Stimulated activated CD4-positive, alpha-beta T cell treated with anti-CD3 and anti-CD28 coated beads, Interleukin-4, amount 100 ng/mL, for 4 hours (primary cell): Measurements from ENCODE around the gene E2F2.
A peak's percentile ranks its signal among the peaks of the same experiment; 100 is the strongest.

ENCODE experiments used
- DNase-seq, 2 experiments: peaks; one replicate each; pipeline ENCODE4 v3.0.0-alpha.2; 2020

The E2F2 gene

DNA sequence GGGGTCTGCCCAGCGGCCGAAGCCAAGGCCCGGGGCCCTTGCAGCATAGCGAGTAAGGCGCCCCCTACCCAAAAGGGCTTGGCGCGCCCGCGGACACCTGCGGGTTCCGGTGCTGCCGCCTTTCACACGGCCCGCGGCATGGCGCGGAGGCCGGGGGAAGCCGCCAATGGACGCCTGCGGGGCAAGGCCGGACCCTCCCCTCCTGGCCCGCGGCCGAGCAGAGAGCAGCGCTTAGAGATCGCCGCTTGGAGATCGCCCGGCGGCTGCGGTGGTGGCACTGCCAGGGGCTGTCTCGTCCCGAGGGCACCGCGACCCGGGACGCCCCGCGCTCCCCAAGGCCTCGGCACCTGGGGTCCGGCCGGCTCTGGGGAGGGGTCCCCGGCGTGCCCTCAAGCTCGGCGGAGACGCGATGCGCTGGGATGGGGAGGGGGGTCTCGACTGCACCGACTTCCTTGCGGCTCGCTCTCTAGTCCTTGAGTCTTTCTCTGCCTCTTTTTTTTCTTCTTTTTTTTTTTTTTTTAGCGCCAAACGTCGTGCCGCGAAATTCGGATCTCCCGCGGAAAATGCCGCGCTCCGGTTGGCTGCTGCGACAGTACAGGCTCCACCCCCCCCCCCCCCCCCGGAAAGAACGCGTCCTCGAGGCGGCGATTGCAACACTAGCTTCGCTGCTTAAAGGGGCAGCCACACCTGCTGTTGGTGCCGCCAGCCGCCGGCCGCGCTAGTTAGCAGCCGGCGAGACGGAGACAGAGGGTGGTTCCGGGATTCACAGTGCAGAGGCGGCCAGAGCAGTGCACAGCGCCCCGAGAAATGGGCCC is at the start of gene E2F2:
Gene E2F2 (minus strand): TSS at position 487 of the 815 bp plus-strand sequence. CDS start 440 bp downstream, at position 47.
- DNase-seq = peak; percentile 71 to 73

GRCh38 chr1:23578997-23579363 is 47.9 kb upstream of the E2F2 start:
- DNase-seq = no peak

- DNase-seq = no peak
Measured at GRCh38 chr1:23578311-23578996, 47.4 kb upstream of the E2F2 start.

- peak in 1 of 2 experiments; percentile 37 for DNase-seq
Measured at GRCh38 chr1:23577056-23578004, 46.3 kb upstream of the E2F2 start.

- no peak for DNase-seq
Measured at GRCh38 chr1:23576338-23577055, 45.5 kb upstream of the E2F2 start.

- DNase-seq = no peak
Measured at GRCh38 chr1:23575226-23575810, 44.3 kb upstream of the E2F2 start.

DNA sequence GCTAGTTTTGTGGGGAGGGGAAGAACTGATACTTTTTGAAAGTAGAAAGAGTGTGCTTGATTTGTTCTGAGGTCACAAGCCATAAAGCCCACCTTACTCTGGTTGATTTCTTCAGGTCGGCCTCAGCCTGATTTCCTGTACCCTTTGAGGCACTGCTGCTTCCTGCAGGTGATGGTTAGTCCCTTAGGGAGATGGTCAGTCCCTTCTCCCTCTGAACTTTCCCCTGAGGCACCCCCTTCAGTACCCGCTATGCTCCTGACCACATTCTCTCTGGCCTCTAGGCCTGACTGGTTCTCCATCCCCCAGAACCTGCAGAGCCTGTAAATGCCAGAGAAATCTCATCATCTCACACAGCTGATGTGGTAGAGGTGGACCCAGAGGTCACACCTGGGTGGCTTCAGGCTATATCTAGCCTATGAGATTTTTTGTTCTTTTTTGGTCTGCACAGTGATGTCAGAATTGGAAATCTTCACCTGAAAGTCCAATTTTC is 43.3 kb upstream of the E2F2 start:
- no peak for DNase-seq

- no peak for DNase-seq
Measured at GRCh38 chr1:23573574-23574182, 42.6 kb upstream of the E2F2 start.

DNA sequence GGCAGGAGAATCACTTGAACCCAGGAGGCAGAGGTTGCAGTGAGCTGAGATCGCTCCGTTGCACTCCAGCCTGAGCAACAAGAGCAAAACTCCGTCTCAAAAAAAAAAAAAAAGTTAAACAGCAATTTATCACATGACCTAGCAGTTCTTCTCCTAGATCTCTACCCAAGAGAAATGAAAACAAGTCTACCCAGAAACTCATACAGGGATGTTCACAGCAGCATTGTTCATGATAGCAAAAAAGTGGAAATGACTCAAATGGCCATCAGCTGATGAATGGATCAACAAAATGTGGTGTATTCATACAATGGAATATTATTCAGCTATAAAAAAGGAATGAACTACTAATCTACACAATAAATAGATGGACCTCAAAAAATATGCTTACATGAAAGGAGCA is 40.4 kb upstream of the E2F2 start:
- no peak for DNase-seq

GRCh38 chr1:23570001-23570691 is 39.1 kb upstream of the E2F2 start:
- no peak for DNase-seq

GRCh38 chr1:23568608-23569383 is 37.8 kb upstream of the E2F2 start:
- no peak for DNase-seq

DNA sequence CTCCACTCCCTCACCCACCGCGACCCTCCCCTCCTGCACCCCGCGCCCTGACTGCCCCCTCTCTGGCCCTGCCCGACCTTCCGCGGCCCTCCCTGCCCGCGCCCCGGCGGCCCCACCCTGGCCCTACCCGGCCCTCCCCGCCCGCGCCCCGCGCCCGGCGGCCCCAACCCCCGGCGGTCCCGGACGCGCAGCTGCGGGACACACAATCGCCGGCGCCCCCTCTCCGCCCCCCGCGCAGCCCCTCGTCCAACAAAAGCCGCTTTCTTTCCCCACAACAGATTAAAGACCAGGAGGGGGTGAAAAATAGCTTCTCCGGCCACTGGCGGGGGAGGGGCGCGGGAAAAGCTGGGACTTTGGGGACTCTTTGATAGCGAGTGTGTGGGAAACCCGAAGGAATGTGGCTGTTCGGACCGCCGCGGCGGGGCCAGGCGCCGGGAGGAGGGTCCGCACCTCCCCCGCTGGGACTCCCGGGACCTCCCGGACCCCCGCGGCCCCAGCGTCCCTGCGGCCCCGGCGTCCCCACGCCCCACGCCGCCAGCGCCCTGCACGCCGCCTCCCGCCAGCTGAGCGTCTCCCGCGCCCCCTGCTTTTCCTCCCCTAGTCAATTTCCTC is 37.1 kb upstream of the E2F2 start:
- DNase-seq = no peak

DNA sequence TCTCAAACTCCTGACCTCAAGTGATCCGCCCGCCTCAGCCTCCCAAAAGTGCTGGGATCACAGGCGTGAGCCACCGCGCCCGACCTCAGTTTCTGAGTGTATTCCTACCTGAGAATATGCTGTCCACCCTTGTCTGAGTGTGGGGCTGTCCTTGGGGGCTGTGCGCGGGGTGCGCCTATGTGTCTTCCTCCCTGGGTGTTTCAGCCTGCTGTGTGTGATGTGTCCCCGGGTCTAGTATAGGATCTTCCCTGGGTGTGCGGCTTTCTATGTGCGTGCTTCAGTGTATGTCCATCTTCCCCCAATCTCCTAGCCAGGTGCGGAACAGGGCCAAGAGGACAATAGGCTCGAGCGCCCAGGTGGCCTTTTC is 36.6 kb upstream of the E2F2 start:
- no peak for DNase-seq

DNA sequence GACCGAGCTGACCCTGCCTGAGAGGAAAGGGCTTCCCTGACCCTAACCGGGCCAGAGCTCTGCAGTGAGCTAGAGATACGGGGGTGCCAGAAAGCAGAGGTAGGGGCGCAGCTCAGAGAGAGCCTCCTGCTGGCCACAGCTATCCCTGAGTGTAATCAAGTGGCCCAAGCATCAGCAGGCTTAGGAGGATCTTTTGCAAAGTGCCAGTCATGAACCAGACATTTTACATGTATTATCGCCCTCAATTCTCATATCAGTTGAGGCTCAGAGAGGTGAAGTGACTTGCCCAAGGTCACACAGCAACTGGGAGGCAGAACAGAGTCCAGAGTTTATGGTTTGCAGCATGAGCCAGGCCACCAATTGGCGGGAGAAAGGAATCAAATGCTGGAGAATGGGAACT is 35.3 kb upstream of the E2F2 start:
- no peak for DNase-seq

DNA sequence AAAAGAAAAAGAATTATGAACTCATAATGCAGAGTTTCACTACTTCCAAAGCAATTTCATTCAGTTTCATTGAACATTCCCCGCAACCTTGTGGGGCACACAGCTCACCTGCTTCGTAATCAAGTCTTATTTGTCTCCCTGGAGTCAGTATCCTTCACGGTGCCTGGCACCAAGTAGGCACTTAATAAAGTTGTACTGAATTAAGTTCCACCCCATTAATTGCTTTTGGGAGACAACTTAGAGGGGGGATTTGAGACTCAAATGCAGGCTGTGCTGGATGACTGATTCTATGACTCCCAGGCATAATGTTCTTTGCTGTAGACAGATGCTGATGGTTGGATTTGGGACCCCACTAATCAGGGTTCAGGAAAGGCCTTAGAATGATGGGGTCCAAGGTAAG is 34.7 kb upstream of the E2F2 start:
- no peak for DNase-seq

- no peak for DNase-seq
Measured at GRCh38 chr1:23564529-23565122, 33.6 kb upstream of the E2F2 start.

DNA sequence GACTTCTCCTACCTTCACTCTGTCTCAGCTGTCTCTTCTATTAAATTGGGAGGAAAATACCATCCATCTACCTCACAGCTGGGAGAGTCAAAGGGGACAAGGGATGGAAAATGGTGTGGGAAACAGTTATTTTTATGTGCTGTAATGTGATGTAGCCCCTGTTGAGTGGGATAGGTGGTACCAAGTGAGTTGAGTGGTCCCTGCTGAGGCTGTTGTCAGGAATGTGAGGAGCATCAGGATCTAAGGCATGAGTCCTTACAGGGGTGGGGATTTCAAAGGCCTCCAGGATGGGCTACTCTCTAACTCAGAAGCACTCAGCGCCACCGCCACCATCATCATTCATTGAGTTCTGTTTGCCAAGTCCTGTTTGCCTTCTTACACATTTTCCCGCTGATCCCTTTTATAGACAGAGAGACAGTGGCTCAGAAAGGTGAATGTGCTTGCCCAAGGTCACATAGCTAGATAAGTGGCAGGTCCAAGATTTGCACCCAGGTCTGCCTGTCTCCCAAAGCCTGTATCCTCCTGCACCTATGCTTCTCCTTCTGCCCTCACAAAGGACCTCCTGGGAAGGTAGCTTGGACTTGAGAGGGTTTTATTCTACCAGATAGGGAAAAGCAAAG is 32.8 kb upstream of the E2F2 start:
- DNase-seq = no peak

GRCh38 chr1:23563003-23563402 is 32.0 kb upstream of the E2F2 start:
- DNase-seq = no peak
